HepG2 (cell line): ENCODE data around the gene DDAH2. TPM values are rescaled to one million over a fixed set of nuclear protein-coding genes. Genes with fewer than 3 reads are reported as not detected.
A peak's percentile ranks its signal among the peaks of the same experiment; 100 is the strongest.

ENCODE experiments used
- ARNTL ChIP-seq: sonication (generic); formaldehyde crosslinking; IDR thresholded peaks from 2 replicates; pipeline ENCODE4 v1.4.0; 2020; ENCODE audit warnings: mild to moderate bottlenecking, missing genetic modification reagents
- DNMT3B ChIP-seq: conservative IDR thresholded peaks from 2 replicates; pipeline ENCODE4 v1.6.1; 2016; ENCODE audit warnings: missing biosample characterization, control low read depth
- KAT7 ChIP-seq: IDR thresholded peaks from 2 replicates; pipeline ENCODE4 v1.6.1; 2018; ENCODE audit warnings: borderline replicate concordance, missing compliant biosample characterization
- RBFOX2 ChIP-seq: fragments of 200-400 bp; formaldehyde crosslinking; IDR thresholded peaks from 2 replicates; pipeline ENCODE4 v1.6.1; 2017; ENCODE audit warnings: low read depth, mild to moderate bottlenecking, low read length
- REPIN1 ChIP-seq: sonication (generic); formaldehyde crosslinking; IDR thresholded peaks from 2 replicates; pipeline ENCODE4 v1.8.0; 2022; ENCODE audit warnings: missing genetic modification reagents, low read depth, mild to moderate bottlenecking, borderline replicate concordance
- RNF2 ChIP-seq: fragments of 450-650 bp; conservative IDR thresholded peaks from 2 replicates; pipeline ENCODE4 v1.6.1; 2016; ENCODE audit warnings: low read depth
- ZFP36L2 ChIP-seq: sonication (generic); formaldehyde crosslinking; IDR thresholded peaks from 2 replicates; pipeline ENCODE4 v1.4.0; 2020; ENCODE audit warnings: missing genetic modification reagents
- ZMYM3 ChIP-seq: sonication (generic); formaldehyde crosslinking; IDR thresholded peaks from 2 replicates; pipeline ENCODE4 v1.5.1; 2020; ENCODE audit warnings: mild to moderate bottlenecking, missing genetic modification reagents
- ZMYM4 ChIP-seq: sonication (generic); formaldehyde crosslinking; IDR thresholded peaks from 2 replicates; pipeline ENCODE4 v1.8.1; 2023; ENCODE audit warnings: mild to moderate bottlenecking, missing genetic modification reagents
- ZNF772 ChIP-seq: sonication (generic); formaldehyde crosslinking; IDR thresholded peaks from 2 replicates; pipeline ENCODE4 v1.5.0; 2020; ENCODE audit warnings: mild to moderate bottlenecking, missing genetic modification reagents
- polyA plus RNA-seq, 8 experiments: library from polyadenylated mRNA; depleted of rRNA in 3 of 8; stranded (reverse) in 7 of 8; unstranded in 1 of 8; fragments of >200 nt; fragmentation: Illumina TruSeq in 4 of 8; extraction: Trizol in 4 of 8; gene quantifications; 2 replicates each; pipeline versions ENCODE4 v1.2.1 to v1.2.3, GENCODE V29; 2011 to 2016; ENCODE audit warnings: low read depth in 4 of 8, missing spikeins in 1 of 8, mixed read lengths in 1 of 8; ENCODE audit not compliant: insufficient read depth in 1 of 8
- total RNA-seq, 5 experiments: library from RNA; depleted of rRNA; stranded (reverse); fragments of >200 nt; fragmentation: Illumina TruSeq; extraction: Trizol; gene quantifications; 2 replicates each; pipeline ENCODE4 v1.2.3, GENCODE V29; 2016; ENCODE audit warnings: low read depth in 1 of 5
- TF ChIP-seq, protein P1 (sequence below): sonication (generic); formaldehyde crosslinking; IDR thresholded peaks from 2 replicates; pipeline ENCODE4 v1.9.0; 2021; ENCODE audit warnings: missing genetic modification reagents, mild to moderate bottlenecking, borderline replicate concordance
- TF ChIP-seq, protein P2 (sequence below): sonication (generic); formaldehyde crosslinking; conservative IDR thresholded peaks from 2 replicates; pipeline ENCODE4 v1.4.0; 2020; ENCODE audit warnings: missing genetic modification reagents
- TF ChIP-seq, protein P3 (sequence below): IDR thresholded peaks from 2 replicates; pipeline ENCODE4 v1.6.1; 2012; ENCODE audit warnings: inconsistent platforms
- TF ChIP-seq, protein P4 (sequence below): sonication (generic); formaldehyde crosslinking; IDR thresholded peaks from one replicate; pipeline ENCODE4 v1.5.1; 2020; ENCODE audit warnings: mild to moderate bottlenecking, missing genetic modification reagents; ENCODE audit errors: not compliant biosample characterization
- TF ChIP-seq, protein P5 (sequence below): sonication (generic); formaldehyde crosslinking; IDR thresholded peaks from 2 replicates; pipeline ENCODE4 v1.5.0; 2020; ENCODE audit warnings: missing genetic modification reagents

The DDAH2 gene
- total and polyA plus RNA-seq, 2 of the 13 experiments (the other 11 are each of a cell fraction or from before 2014, with no cell fraction given) = 16.4 to 21.1 TPM

DNA sequence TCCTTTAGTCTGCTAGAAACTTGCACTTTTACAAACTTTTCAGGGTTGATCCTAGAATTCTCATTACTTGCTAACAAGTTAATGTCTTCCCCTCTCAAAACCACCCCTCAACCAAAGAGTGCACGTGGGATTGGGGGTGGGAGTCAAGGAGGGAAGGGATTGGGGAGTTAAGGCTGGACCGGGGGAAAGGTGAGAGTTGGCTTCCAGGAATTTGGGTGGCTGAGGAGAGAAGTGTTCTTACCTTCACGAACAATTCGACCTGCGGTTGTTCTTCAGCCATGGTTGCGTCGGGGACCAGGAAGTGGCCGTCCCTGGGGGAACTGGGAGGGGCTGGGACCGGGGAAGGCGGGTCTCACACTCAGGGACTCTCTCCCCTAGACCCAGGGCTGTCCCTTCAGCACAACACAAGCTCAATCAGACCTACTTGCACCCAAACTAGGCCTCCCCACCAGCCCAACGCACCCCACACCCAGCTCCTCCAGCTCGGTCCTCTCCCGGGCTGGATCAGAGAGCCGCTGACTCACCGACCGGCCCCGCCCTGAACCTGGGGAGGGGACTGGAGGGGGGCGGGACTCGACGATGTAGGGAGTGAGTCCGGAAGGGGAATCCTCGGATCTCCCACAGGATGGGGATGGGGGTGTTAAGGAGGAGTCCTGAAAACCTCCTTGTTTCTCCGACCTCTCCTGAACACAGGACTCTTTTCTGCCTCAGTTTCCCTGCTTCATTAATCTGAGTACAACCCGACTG lies 7.1 kb upstream of the DDAH2 start, which contains the start of gene CLIC1 (continued):
- TF ChIP-seq, protein P1, sequence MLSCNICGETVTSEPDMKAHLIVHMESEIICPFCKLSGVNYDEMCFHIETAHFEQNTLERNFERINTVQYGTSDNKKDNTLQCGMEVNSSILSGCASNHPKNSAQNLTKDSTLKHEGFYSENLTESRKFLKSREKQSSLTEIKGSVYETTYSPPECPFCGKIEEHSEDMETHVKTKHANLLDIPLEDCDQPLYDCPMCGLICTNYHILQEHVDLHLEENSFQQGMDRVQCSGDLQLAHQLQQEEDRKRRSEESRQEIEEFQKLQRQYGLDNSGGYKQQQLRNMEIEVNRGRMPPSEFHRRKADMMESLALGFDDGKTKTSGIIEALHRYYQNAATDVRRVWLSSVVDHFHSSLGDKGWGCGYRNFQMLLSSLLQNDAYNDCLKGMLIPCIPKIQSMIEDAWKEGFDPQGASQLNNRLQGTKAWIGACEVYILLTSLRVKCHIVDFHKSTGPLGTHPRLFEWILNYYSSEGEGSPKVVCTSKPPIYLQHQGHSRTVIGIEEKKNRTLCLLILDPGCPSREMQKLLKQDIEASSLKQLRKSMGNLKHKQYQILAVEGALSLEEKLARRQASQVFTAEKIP (CRISPR knock-in tag) = no peak
- no peak for TF ChIP-seq RNF2
- TF ChIP-seq ZMYM4 (CRISPR knock-in tag) = peak; percentile 71
- TF ChIP-seq, protein P2, sequence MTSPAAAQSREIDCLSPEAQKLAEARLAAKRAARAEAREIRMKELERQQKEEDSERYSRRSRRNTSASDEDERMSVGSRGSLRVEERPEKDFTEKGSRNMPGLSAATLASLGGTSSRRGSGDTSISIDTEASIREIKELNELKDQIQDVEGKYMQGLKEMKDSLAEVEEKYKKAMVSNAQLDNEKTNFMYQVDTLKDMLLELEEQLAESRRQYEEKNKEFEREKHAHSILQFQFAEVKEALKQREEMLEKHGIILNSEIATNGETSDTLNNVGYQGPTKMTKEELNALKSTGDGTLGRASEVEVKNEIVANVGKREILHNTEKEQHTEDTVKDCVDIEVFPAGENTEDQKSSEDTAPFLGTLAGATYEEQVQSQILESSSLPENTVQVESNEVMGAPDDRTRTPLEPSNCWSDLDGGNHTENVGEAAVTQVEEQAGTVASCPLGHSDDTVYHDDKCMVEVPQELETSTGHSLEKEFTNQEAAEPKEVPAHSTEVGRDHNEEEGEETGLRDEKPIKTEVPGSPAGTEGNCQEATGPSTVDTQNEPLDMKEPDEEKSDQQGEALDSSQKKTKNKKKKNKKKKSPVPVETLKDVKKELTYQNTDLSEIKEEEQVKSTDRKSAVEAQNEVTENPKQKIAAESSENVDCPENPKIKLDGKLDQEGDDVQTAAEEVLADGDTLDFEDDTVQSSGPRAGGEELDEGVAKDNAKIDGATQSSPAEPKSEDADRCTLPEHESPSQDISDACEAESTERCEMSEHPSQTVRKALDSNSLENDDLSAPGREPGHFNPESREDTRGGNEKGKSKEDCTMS (CRISPR knock-in tag) = no peak
- TF ChIP-seq, protein P3, sequence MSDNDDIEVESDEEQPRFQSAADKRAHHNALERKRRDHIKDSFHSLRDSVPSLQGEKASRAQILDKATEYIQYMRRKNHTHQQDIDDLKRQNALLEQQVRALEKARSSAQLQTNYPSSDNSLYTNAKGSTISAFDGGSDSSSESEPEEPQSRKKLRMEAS = no peak
- TF ChIP-seq, protein P4, sequence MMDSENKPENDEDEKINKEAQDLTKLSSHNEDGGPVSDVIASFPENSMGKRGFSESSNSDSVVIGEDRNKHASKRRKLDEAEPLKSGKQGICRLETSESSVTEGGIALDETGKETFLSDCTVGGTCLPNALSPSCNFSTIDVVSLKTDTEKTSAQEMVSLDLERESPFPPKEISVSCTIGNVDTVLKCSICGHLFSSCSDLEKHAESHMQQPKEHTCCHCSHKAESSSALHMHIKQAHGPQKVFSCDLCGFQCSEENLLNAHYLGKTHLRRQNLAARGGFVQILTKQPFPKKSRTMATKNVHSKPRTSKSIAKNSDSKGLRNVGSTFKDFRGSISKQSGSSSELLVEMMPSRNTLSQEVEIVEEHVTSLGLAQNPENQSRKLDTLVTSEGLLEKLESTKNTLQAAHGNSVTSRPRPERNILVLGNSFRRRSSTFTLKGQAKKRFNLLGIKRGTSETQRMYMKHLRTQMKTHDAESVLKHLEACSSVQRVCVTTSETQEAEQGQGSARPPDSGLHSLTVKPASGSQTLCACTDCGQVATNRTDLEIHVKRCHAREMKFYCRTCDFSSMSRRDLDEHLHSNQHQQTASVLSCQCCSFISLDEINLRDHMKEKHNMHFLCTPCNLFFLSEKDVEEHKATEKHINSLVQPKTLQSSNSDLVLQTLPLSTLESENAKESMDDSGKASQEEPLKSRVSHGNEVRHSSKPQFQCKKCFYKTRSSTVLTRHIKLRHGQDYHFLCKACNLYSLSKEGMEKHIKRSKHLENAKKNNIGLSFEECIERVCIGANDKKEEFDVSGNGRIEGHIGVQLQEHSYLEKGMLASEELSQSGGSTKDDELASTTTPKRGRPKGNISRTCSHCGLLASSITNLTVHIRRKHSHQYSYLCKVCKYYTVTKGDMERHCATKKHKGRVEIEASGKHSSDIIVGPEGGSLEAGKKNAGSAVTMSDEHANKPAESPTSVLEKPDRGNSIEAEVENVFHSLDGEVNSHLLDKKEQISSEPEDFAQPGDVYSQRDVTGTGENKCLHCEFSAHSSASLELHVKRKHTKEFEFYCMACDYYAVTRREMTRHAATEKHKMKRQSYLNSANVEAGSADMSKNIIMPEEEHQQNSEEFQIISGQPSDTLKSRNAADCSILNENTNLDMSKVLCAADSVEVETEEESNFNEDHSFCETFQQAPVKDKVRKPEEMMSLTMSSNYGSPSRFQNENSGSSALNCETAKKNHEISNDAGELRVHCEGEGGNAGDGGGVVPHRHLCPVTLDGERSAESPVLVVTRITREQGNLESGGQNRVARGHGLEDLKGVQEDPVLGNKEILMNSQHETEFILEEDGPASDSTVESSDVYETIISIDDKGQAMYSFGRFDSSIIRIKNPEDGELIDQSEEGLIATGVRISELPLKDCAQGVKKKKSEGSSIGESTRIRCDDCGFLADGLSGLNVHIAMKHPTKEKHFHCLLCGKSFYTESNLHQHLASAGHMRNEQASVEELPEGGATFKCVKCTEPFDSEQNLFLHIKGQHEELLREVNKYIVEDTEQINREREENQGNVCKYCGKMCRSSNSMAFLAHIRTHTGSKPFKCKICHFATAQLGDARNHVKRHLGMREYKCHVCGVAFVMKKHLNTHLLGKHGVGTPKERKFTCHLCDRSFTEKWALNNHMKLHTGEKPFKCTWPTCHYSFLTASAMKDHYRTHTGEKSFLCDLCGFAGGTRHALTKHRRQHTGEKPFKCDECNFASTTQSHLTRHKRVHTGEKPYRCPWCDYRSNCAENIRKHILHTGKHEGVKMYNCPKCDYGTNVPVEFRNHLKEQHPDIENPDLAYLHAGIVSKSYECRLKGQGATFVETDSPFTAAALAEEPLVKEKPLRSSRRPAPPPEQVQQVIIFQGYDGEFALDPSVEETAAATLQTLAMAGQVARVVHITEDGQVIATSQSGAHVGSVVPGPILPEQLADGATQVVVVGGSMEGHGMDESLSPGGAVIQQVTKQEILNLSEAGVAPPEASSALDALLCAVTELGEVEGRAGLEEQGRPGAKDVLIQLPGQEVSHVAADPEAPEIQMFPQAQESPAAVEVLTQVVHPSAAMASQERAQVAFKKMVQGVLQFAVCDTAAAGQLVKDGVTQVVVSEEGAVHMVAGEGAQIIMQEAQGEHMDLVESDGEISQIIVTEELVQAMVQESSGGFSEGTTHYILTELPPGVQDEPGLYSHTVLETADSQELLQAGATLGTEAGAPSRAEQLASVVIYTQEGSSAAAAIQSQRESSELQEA (CRISPR knock-in tag) = no peak
- peak; percentile 49; the same call in 1 of the 2 replicates for TF ChIP-seq REPIN1 (CRISPR knock-in tag)
- TF ChIP-seq KAT7 (CRISPR knock-in tag) = peak; percentile 91; the same call in 1 of the 2 replicates
- no peak for TF ChIP-seq ARNTL (CRISPR knock-in tag)
- TF ChIP-seq DNMT3B (CRISPR knock-in tag) = no peak
- TF ChIP-seq ZMYM3 = peak; percentile 11; the same call in 1 of the 2 replicates
- TF ChIP-seq RBFOX2 = peak; percentile 90
- TF ChIP-seq ZNF772 (CRISPR knock-in tag) = peak; percentile 80; the same call in 1 of the 2 replicates
- TF ChIP-seq, protein P5, sequence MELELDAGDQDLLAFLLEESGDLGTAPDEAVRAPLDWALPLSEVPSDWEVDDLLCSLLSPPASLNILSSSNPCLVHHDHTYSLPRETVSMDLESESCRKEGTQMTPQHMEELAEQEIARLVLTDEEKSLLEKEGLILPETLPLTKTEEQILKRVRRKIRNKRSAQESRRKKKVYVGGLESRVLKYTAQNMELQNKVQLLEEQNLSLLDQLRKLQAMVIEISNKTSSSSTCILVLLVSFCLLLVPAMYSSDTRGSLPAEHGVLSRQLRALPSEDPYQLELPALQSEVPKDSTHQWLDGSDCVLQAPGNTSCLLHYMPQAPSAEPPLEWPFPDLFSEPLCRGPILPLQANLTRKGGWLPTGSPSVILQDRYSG (CRISPR knock-in tag) = peak; percentile 59; the same call in 1 of the 2 replicates
- TF ChIP-seq ZFP36L2 (CRISPR knock-in tag) = no peak
